RWPE1 (cell line): ENCODE measurements around the gene MAP4K4.

Source experiments
- CTCF ChIA-PET: fragments of 350-600 bp; sonication (Branson Sonifier 250); formaldehyde crosslinking; extraction: SDS; loops from one replicate; lab custom pipeline; 2021; lab: Yijun Ruan, JAX
- POLR2A ChIA-PET: fragments of 400-600 bp; formaldehyde crosslinking; extraction: SDS; loops from one replicate; lab custom pipeline; 2020; ENCODE audit warnings: antibody characterized with exemption; ENCODE audit not compliant: low non-redundant PET; lab: Yijun Ruan, JAX
- DNase-seq: peaks from one replicate; pipeline ENCODE4 v3.0.0; 2012; ENCODE audit warnings: low spot score
- H3K27ac ChIP-seq: fragments of 450-650 bp; 2 replicates; pipeline ENCODE4 v1.5.1; 2017
- TF ChIP-seq, protein P1 (sequence below): fragments of 450-650 bp; conservative IDR thresholded peaks from 2 replicates; pipeline ENCODE4 v1.5.1; 2017; ENCODE audit warnings: low read depth, mild to moderate bottlenecking

MAP4K4 gene

DNA sequence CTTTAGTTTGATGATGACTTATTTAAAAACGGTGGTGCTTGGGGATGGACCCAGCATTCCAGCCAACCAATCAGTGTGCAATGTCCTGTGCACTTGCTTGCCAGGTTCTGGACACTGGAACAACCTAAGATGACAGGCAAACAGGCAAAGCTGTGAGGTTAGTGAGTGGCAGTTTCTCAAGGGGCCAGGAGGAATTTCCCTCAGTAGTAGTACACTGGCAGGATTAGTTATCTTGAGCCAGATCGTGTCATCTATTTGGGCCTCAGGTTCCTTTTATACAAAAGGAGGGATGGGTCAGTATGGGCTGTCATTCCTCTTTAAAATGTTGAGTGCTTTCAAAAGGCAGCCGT lies 26.6 kb downstream of the MAP4K4 start:
- DNase-seq = no peak
- TF ChIP-seq, protein P1, sequence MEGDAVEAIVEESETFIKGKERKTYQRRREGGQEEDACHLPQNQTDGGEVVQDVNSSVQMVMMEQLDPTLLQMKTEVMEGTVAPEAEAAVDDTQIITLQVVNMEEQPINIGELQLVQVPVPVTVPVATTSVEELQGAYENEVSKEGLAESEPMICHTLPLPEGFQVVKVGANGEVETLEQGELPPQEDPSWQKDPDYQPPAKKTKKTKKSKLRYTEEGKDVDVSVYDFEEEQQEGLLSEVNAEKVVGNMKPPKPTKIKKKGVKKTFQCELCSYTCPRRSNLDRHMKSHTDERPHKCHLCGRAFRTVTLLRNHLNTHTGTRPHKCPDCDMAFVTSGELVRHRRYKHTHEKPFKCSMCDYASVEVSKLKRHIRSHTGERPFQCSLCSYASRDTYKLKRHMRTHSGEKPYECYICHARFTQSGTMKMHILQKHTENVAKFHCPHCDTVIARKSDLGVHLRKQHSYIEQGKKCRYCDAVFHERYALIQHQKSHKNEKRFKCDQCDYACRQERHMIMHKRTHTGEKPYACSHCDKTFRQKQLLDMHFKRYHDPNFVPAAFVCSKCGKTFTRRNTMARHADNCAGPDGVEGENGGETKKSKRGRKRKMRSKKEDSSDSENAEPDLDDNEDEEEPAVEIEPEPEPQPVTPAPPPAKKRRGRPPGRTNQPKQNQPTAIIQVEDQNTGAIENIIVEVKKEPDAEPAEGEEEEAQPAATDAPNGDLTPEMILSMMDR = no peak
- CTCF ChIA-PET = interaction anchor here (0.8 kb wide), 1 partner anchor 234 kb away, joined by 3 read pairs; no protein-coding TSS in a partner anchor
- POLR2A ChIA-PET = no interaction called here
- no peak overlapping the region for H3K27ac ChIP-seq

DNA sequence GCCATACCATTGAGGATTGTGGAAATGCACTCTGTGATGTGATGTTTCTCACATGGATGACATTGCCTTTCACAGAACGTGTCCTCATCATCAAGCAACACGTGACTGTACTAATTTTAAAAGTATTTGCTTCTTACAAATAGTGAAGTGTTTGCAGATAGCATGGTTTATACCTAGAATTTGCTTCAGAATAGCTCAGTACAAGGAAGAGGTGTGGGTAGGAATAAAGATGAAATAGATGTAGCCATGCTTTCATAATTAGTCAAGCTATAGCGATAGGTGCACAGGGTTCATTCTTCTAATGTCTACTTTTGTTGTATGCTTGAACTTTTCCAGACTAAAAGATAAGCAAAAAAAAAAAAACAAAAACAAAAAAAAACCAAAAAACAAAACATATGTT lies 27.5 kb downstream of the MAP4K4 start:
- POLR2A ChIA-PET = no interaction called here
- H3K27ac ChIP-seq = no peak overlapping the region

DNA sequence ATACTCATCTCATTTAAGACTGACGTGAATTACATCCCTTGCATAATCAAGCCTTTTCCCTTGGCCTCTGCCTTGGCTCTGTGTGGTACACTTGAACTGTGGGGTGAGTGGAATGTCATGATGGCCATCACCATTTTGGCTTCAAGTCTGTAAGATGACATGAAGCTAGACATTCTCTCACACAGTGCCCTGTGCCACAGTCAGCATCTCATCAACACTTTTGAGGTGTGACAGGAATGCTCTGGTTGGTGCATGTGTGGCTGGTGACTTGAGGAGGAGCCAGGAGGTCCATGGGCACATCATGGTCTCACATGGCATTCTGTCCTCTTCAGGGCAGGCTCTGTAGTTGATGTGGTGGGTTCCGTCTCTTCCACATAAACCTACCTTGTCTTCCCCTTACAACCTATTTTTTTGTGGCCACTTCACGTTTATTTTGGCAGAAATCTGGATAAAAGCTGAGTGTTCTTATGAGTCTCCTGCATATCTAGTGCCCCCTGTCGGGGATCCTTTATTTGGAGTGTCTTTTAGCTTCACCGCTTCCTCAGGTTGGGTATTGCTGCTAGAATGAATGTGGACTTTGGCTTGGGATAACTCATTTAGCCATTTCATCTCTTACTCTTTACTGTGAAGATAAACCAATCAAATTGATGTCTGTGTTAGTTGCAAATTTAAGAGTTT lies 28.1 kb downstream of the MAP4K4 start:
- no peak overlapping the region for H3K27ac ChIP-seq
- POLR2A ChIA-PET = no interaction called here
- CTCF ChIA-PET = no interaction called here
- no peak for DNase-seq
- TF ChIP-seq, protein P1 = no peak

More for the DNA sequence above, 27.5 kb downstream of the MAP4K4 start:
- no peak for DNase-seq
- TF ChIP-seq, protein P1 = no peak
- CTCF ChIA-PET = no interaction called here

DNA sequence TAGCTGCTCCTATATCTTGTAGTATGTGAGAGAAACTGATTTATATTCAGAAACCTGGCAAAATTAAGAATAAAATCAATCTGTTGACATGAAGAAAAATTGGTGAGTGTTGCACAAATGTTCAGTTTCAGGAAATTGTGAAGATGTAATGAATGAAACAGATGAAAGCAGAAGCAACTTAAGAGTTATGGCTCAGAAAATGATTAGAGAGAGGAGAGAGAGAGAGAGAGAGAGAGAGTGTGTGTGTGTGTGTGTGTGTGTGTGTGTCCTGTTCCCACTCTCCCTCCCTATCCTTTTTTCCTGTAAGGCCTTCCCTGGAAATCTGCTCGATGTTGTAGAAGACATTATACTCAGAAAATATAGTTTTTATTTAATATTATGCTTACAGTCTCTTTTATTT lies 31.4 kb downstream of the MAP4K4 start:
- ChIA-PET POLR2A (no interaction called here), CTCF (no interaction called here)
- TF ChIP-seq, protein P1 = no peak
- no peak overlapping the region for H3K27ac ChIP-seq
- DNase-seq = no peak

DNA sequence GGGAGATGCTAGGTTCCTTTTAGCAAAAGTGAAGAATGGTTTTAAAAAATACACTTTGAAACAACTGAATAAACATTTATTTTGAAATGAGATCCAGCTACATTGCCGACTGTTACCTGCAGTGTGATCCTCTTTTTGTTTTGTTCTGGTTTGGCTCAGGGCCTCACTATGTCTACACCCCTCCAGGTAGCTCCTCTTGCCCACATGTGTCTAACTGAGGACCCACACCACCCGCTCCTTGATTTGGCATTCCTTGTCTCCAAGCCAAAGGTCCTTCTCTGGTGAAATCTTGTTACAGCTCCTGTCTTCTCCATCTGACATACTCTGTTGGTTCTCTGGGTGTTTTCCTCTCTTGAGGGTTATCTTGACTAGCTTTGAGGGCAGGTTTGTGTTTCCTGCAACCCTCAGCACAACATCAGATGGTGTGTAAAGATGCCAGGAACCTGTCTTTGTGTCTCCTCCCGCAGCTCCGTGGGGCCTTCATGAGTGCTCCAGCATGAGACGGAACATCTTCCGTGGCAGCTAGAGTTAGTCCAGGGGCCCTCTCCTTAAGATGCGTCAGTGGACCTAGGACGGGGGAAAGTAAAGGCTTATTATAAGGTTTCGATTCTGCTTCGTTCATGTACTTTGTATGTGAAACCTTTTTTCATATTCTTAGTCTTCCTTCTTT lies 32.1 kb downstream of the MAP4K4 start:
- TF ChIP-seq, protein P1 = no peak
- no peak overlapping the region for H3K27ac ChIP-seq
- CTCF ChIA-PET = no interaction called here
- POLR2A ChIA-PET = no interaction called here
- DNase-seq = no peak

DNA sequence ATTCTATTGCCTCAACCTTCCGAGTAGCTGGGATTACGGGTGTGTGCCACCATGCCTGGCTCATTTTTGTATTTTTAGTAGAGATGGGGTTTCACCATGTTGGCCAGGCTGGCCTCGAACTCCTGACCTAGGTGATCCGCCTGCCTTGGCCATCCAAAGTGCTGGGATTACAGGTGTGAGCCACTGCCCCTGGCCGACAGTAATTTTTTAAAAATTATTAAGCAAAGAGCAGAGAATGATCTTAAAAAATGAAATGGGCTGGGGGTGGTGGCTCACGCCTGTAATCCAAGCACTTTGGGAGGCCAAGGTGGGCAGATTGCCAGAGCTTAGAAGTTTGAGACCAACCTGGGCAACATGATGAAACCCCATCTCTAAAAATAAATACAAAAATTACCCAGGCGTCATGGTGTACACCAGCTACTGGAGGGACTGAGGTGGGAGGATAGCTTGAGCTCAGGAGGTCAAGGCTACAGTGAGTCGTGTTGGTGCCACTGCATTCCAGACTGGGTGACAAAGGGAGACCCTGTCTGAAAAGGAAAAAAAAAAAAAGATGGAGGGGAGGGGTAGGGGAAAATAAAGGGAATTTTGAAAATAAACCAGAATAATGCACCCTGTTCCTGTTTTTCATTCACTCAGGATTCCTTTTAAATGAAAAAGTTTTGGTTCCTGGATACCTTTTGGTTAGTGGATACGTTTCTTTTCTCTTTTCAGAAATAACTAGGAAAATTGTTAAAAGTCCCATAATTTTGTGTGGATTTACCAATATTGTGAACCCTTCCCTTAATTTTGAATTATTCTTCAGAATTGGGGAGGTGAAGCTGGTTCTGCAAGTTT lies 33.9 kb downstream of the MAP4K4 start:
- ChIA-PET CTCF (interaction anchor here (0.6 kb wide), 1 partner anchor 145 kb away, joined by 3 read pairs; no protein-coding TSS in a partner anchor), POLR2A (no interaction called here)
- DNase-seq = no peak
- no peak overlapping the region for H3K27ac ChIP-seq
- TF ChIP-seq, protein P1 = no peak
